K562 (cell line): ENCODE data around the gene RNF40.

Experiments used
- CHD1 ChIP-seq: fragments of 200-600 bp; sonication (generic); IDR thresholded peaks from one replicate; pipeline ENCODE4 v1.6.1; 2012; ENCODE audit warnings: mild to moderate bottlenecking, moderate library complexity, low read length, inconsistent platforms
- ZNF146 ChIP-seq: IDR thresholded peaks from one replicate; pipeline ENCODE4 v1.6.1; 2018; ENCODE audit warnings: missing compliant biosample characterization; ENCODE audit not compliant: unreplicated experiment
- TF ChIP-seq, protein P1 (sequence below): fragments of 450-650 bp; formaldehyde crosslinking; IDR thresholded peaks from 2 replicates; pipeline ENCODE4 v1.4.0; 2022; ENCODE audit warnings: mild to moderate bottlenecking, moderate library complexity

DNA sequence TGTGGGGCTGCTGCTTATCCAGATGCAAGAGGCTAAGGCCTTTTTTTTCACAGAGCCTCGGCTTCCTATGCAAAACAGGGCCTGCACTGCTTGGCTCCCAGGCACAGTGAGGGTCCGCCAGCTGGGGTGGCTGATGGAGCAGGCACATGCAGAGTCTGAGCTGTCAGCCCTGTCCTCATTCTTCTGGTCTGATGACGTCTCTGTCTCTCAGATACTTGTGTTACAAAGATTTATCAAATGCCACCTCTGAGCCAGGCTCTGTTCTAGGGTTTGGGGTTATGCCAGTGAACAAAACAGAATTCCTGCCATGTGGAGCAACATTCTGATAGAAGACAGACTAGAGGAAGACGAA lies 4.8 kb downstream of the RNF40 start:
- TF ChIP-seq CHD1 = no peak
- no peak for TF ChIP-seq ZNF146 (CRISPR knock-in tag)
- TF ChIP-seq, protein P1, sequence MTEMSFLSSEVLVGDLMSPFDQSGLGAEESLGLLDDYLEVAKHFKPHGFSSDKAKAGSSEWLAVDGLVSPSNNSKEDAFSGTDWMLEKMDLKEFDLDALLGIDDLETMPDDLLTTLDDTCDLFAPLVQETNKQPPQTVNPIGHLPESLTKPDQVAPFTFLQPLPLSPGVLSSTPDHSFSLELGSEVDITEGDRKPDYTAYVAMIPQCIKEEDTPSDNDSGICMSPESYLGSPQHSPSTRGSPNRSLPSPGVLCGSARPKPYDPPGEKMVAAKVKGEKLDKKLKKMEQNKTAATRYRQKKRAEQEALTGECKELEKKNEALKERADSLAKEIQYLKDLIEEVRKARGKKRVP = no peak
